ENCODE data around the gene VPS13D.
"Not testable (repeated sequence)": the region's sequence is repeated elsewhere in the genome, so short reads cannot be mapped to it uniquely, and the experiment has no call there.

The VPS13D gene

GRCh38 chr1:12525311-12526181, 295.7 kb downstream of the VPS13D start:
- ATAC-seq (no peak), DNase-seq (ENCODE audit: low spot score in 2 of 2) (no peak)
- Mint-ChIP-seq H3K36me3 (no peaks in the 10 kb centered on the region), H3K9me3 (no peaks in the 10 kb centered on the region), H3K4me1 (peaks cover 20% of the 10 kb centered on the region), H3K27ac (peak overlapping the region; percentile 72), H3K4me3 (no peak overlapping the region)

GRCh38 chr1:12527564-12527963, 297.7 kb downstream of the VPS13D start:
- H3K27ac Mint-ChIP-seq = no peak overlapping the region
- peaks cover 20% of the 10 kb centered on the region for H3K4me1 Mint-ChIP-seq
- no peaks in the 10 kb centered on the region for H3K9me3 Mint-ChIP-seq
- no peak overlapping the region for H3K4me3 Mint-ChIP-seq
- H3K36me3 Mint-ChIP-seq = no peaks in the 10 kb centered on the region
- ATAC-seq (no peak), DNase-seq (ENCODE audit: low spot score in 2 of 2) (no peak)

GRCh38 chr1:12528021-12528852, 298.4 kb downstream of the VPS13D start:
- Mint-ChIP-seq H3K9me3 (no peaks in the 10 kb centered on the region), H3K4me1 (peaks cover 20% of the 10 kb centered on the region), H3K36me3 (no peaks in the 10 kb centered on the region), H3K27ac (no peak overlapping the region), H3K4me3 (no peak overlapping the region)
- DNase-seq (ENCODE audit: low spot score in 2 of 2) = no peak
- ATAC-seq = no peak

- ATAC-seq (no peak), DNase-seq (ENCODE audit: low spot score in 2 of 2) (no peak)
- Mint-ChIP-seq H3K4me1 (peaks cover 20% of the 10 kb centered on the region), H3K9me3 (no peaks in the 10 kb centered on the region), H3K4me3 (no peak overlapping the region), H3K27ac (peak overlapping the region; percentile 20), H3K36me3 (no peaks in the 10 kb centered on the region)
Measured at GRCh38 chr1:12529640-12530174, 299.9 kb downstream of the VPS13D start.

GRCh38 chr1:12530462-12531178, 300.8 kb downstream of the VPS13D start:
- Mint-ChIP-seq H3K27ac (peak overlapping the region; percentile 14), H3K36me3 (no peaks in the 10 kb centered on the region), H3K4me1 (peaks cover 12% of the 10 kb centered on the region), H3K9me3 (peaks cover 4% of the 10 kb centered on the region), H3K4me3 (no peak overlapping the region)
- DNase-seq (ENCODE audit: low spot score in 2 of 2) = no peak
- no peak for ATAC-seq

- ATAC-seq (no peak), DNase-seq (ENCODE audit: low spot score in 2 of 2) (no peak)
- H3K9me3 Mint-ChIP-seq = peaks cover 7% of the 10 kb centered on the region
- H3K36me3 Mint-ChIP-seq = no peaks in the 10 kb centered on the region
- H3K4me1 Mint-ChIP-seq = peaks cover 10% of the 10 kb centered on the region
- H3K27ac Mint-ChIP-seq = peak overlapping the region; percentile 14
- no peak overlapping the region for H3K4me3 Mint-ChIP-seq
Measured at GRCh38 chr1:12531179-12531499, 301.3 kb downstream of the VPS13D start.

GRCh38 chr1:12532405-12533315, 302.8 kb downstream of the VPS13D start:
- ATAC-seq (no peak), DNase-seq (ENCODE audit: low spot score in 2 of 2) (no peak)
- Mint-ChIP-seq H3K27ac (no peak overlapping the region), H3K9me3 (peaks cover 12% of the 10 kb centered on the region), H3K4me3 (no peak overlapping the region), H3K36me3 (no peaks in the 10 kb centered on the region), H3K4me1 (peaks cover 16% of the 10 kb centered on the region)

GRCh38 chr1:12536023-12536639, 306.3 kb downstream of the VPS13D start:
- no peak for DNase-seq (ENCODE audit: low spot score in 2 of 2)
- Mint-ChIP-seq H3K27ac (no peak overlapping the region), H3K4me3 (no peak overlapping the region), H3K9me3 (peaks cover 12% of the 10 kb centered on the region), H3K4me1 (peaks cover 6% of the 10 kb centered on the region), H3K36me3 (no peaks in the 10 kb centered on the region)
- peak; percentile 40 for ATAC-seq

- DNase-seq (ENCODE audit: low spot score in 2 of 2) (no peak), ATAC-seq (no peak)
- H3K4me1 Mint-ChIP-seq = peaks cover 6% of the 10 kb centered on the region
- no peak overlapping the region for H3K27ac Mint-ChIP-seq
- H3K4me3 Mint-ChIP-seq = no peak overlapping the region
- H3K9me3 Mint-ChIP-seq = peaks cover 12% of the 10 kb centered on the region
- H3K36me3 Mint-ChIP-seq = no peaks in the 10 kb centered on the region
Measured at GRCh38 chr1:12537294-12537693, 307.5 kb downstream of the VPS13D start.

GRCh38 chr1:12537906-12538461, 308.2 kb downstream of the VPS13D start:
- Mint-ChIP-seq H3K36me3 (no peaks in the 10 kb centered on the region), H3K4me3 (no peak overlapping the region), H3K4me1 (peaks cover 6% of the 10 kb centered on the region), H3K27ac (no peak overlapping the region), H3K9me3 (peaks cover 12% of the 10 kb centered on the region)
- no peak for ATAC-seq
- DNase-seq (ENCODE audit: low spot score in 2 of 2) = no peak

- H3K4me3 Mint-ChIP-seq; H3K27ac Mint-ChIP-seq; H3K36me3 Mint-ChIP-seq; DNase-seq (ENCODE audit: low spot score in 2 of 2); ATAC-seq; H3K4me1 Mint-ChIP-seq: not testable (repeated sequence)
- H3K9me3 Mint-ChIP-seq = peaks cover 12% of the 10 kb centered on the region
Measured at GRCh38 chr1:12538536-12538935, 308.7 kb downstream of the VPS13D start.

- ATAC-seq (no peak), DNase-seq (ENCODE audit: low spot score in 2 of 2) (no peak)
- no peak overlapping the region for H3K27ac Mint-ChIP-seq
- peaks cover 12% of the 10 kb centered on the region for H3K9me3 Mint-ChIP-seq
- H3K36me3 Mint-ChIP-seq = no peaks in the 10 kb centered on the region
- H3K4me3 Mint-ChIP-seq = no peak overlapping the region
- H3K4me1 Mint-ChIP-seq = peaks cover 6% of the 10 kb centered on the region
Measured at GRCh38 chr1:12539320-12539704, 309.5 kb downstream of the VPS13D start.

- ATAC-seq (no peak), DNase-seq (ENCODE audit: low spot score in 2 of 2) (no peak)
- no peak overlapping the region for H3K27ac Mint-ChIP-seq
- no peaks in the 10 kb centered on the region for H3K36me3 Mint-ChIP-seq
- peaks cover 12% of the 10 kb centered on the region for H3K9me3 Mint-ChIP-seq
- H3K4me1 Mint-ChIP-seq = peaks cover 6% of the 10 kb centered on the region
- no peak overlapping the region for H3K4me3 Mint-ChIP-seq
Measured at GRCh38 chr1:12539705-12540579, 310.1 kb downstream of the VPS13D start.

Data from stimulated activated effector memory CD8-positive, alpha-beta T cell treated with anti-CD3 and anti-CD28 coated beads, Interleukin-12 subunit alpha, Interleukin-12 subunit beta, amount 100 ng/mL, for 72 hours (primary cell).